H1 (cell line): ENCODE results near the gene GALNT9.

Source experiments
- CHD2 ChIP-seq: IDR thresholded peaks from 2 replicates; pipeline ENCODE4 v1.6.1; 2012; ENCODE audit warnings: low read length, improper control_type of control experiment
- GABPA ChIP-seq: IDR thresholded peaks from 2 replicates; pipeline ENCODE4 v1.6.1; 2011; ENCODE audit warnings: mild to moderate bottlenecking, low read length, moderate library complexity, borderline replicate concordance; ENCODE audit not compliant: insufficient read depth
- JUN ChIP-seq: IDR thresholded peaks from 2 replicates; pipeline ENCODE4 v1.6.1; 2011; ENCODE audit warnings: low read depth, mild to moderate bottlenecking, improper control_type of control experiment, low read length
- MAFK ChIP-seq: IDR thresholded peaks from 2 replicates; pipeline ENCODE4 v1.6.1; 2012; ENCODE audit warnings: low read depth, mild to moderate bottlenecking, improper control_type of control experiment, low read length
- POLR2A ChIP-seq, 2 experiments: IDR thresholded peaks; 1 replicate in 1 of 2; 2 replicates in 1 of 2; pipeline ENCODE4 v1.6.1; 2011; ENCODE audit warnings: low read depth in 2 of 2, low read length in 2 of 2, mild to moderate bottlenecking in 2 of 2; ENCODE audit errors: control extremely low read depth in 1 of 2
- POLR2AphosphoS5 ChIP-seq: IDR thresholded peaks from 2 replicates; pipeline ENCODE4 v1.6.1; 2011; ENCODE audit warnings: low read depth, low read length
- SIRT6 ChIP-seq: IDR thresholded peaks from one replicate; pipeline ENCODE4 v1.7.1; 2012; ENCODE audit warnings: low read length, inconsistent platforms
- SP4 ChIP-seq: IDR thresholded peaks from 2 replicates; pipeline ENCODE4 v1.6.1; 2012; ENCODE audit warnings: low read length, inconsistent platforms
- SUZ12 ChIP-seq: fragments of 200-600 bp; sonication (generic); IDR thresholded peaks from 2 replicates; pipeline ENCODE4 v1.6.1; 2012; ENCODE audit warnings: mild to moderate bottlenecking, inconsistent platforms, low read length, moderate library complexity, mixed read lengths
- TAF1 ChIP-seq: IDR thresholded peaks from 2 replicates; pipeline ENCODE4 v1.6.1; 2011; ENCODE audit warnings: mild to moderate bottlenecking, low read depth, low read length
- TF ChIP-seq, protein P1 (sequence below), 3 experiments: IDR thresholded peaks; 1 replicate in 2 of 3; 2 replicates in 1 of 3; pipeline versions ENCODE4 v1.5.1 to v1.6.1; 2011; ENCODE audit warnings: low read length in 3 of 3, mild to moderate bottlenecking in 3 of 3, inconsistent platforms in 2 of 3, low read depth in 1 of 3, moderate library complexity in 1 of 3; ENCODE audit not compliant: insufficient read depth in 1 of 3; ENCODE audit errors: control extremely low read depth in 1 of 3

DNA sequence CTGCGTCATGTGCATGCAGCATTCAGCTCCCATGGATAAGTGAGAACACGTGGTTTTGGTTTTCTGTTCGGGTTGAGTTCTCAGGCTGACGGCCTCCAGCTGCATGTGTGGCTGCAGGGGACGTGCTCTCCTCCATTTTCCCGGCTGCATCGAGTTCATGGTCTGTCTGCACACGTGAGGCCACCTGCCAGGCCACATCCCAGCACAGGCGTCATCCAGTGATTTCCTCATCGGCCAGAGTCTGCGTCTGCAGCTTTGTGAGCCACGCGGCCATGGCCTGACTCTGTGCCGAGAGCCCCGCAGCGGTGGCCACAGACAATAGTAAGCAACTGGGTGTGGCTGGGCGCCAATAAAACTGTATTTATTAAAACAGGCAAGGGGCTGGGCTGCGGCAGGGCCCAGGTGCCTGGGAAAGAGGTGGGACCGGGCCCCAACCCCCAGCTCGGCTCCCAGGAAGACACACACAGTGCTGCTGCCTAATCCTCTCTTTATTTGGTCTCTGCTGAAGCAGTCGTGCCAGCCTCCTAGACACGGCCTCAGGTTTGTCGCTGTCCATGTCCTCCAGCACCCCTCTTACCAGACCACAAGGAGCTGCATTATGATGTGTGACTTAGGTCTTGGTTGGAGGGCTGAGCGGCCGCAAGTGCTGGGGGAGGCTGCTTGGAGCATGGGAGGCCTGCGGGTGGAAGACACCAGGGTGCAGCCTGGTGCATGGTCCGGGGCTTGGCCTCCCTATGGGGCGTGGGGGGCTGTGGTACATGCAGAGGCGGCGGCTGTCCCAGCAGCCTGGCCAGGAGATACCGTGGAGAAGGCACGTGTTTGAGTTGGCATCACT is 133.1 kb downstream of the GALNT9 start:
- TF ChIP-seq CHD2 (no peak), SUZ12 (no peak), POLR2AphosphoS5 (no peak), JUN (no peak), POLR2A (IDR thresholded peaks at IDR 0.05; ENCODE audit: control extremely low read depth in 1 of 2, low read depth in 2 of 2, low read length in 2 of 2) (no peak), SIRT6 (no peak), MAFK (no peak), GABPA (no peak), TAF1 (no peak), SP4 (no peak)
- TF ChIP-seq, protein P1, sequence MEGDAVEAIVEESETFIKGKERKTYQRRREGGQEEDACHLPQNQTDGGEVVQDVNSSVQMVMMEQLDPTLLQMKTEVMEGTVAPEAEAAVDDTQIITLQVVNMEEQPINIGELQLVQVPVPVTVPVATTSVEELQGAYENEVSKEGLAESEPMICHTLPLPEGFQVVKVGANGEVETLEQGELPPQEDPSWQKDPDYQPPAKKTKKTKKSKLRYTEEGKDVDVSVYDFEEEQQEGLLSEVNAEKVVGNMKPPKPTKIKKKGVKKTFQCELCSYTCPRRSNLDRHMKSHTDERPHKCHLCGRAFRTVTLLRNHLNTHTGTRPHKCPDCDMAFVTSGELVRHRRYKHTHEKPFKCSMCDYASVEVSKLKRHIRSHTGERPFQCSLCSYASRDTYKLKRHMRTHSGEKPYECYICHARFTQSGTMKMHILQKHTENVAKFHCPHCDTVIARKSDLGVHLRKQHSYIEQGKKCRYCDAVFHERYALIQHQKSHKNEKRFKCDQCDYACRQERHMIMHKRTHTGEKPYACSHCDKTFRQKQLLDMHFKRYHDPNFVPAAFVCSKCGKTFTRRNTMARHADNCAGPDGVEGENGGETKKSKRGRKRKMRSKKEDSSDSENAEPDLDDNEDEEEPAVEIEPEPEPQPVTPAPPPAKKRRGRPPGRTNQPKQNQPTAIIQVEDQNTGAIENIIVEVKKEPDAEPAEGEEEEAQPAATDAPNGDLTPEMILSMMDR (IDR thresholded peaks at IDR 0.05; ENCODE audit: control extremely low read depth in 1 of 3, insufficient read depth in 1 of 3, low read depth in 1 of 3, low read length in 3 of 3): no peak
